Pulmonary artery endothelial cell (primary cell): ENCODE measurements around the gene EEF1B2. TPM values are rescaled to one million over a fixed set of nuclear protein-coding genes. Genes with fewer than 3 reads are reported as not detected.

Source experiments
- total RNA-seq: library from RNA; depleted of rRNA; stranded (reverse); fragments of >200 nt; gene quantifications from 2 replicates; pipeline ENCODE4 v1.2.3, GENCODE V29; 2014

EEF1B2 gene
- total RNA-seq, 1 donor from 2014 or later: 783 TPM

Other genes with a start within 250 kb of the EEF1B2 start
- gene INO80D, start 73.7 kb upstream of the EEF1B2 start, total RNA-seq: 5.4 and 8.7 TPM in 2 replicates
- 175 and 191 TPM in 2 replicates for gene NDUFS1, start 451 bp upstream of the EEF1B2 start, total RNA-seq
- 9.0 and 12.1 TPM in 2 replicates for gene ZDBF2, start 114.8 kb downstream of the EEF1B2 start, total RNA-seq